GM19463 (cell line): ENCODE results near the gene MYL9.

Source experiments
- ATAC-seq: cut with Tn5 transposase; IDR thresholded peaks from one replicate; pipeline ENCODE4 v1.9.1; 2021; ENCODE audit warnings: mild to moderate bottlenecking, moderate library complexity; ENCODE audit not compliant: unreplicated experiment

Gene MYL9

DNA sequence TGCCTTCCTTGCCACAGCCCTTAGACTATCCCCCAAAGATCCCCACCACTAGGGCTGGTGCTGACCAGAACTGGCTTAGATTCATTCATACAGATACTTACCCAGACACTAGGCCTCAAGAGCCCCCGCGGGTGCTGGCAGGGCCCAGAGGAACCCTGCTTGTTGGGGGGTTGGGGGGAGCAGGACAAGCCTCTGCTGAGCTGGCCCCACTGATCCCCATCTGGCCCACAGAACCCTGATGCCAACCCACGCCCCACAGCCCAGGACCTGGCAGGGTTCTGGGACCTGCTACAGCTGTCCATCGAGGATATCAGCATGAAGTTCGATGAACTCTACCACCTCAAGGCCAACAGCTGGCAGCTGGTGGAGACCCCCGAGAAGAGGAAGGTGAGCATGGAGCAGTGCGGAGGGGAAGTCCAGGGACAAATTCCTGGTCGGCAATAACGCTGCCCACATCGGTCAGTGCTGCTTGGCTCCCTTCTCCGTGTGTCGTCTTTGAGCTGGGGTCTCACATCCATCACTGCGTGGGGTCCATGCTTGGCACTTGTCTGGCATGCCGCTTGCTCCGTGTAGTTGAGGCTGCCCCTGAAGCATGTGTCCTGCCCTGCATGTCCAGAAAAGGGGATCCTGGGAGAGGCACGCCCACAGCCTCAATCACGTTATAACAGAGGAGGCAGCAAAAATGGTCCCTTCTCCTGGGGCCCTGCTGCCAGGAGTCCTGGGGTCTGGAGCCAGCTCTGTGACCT lies 15.5 kb upstream of the MYL9 start:
- ATAC-seq, result no peak

DNA sequence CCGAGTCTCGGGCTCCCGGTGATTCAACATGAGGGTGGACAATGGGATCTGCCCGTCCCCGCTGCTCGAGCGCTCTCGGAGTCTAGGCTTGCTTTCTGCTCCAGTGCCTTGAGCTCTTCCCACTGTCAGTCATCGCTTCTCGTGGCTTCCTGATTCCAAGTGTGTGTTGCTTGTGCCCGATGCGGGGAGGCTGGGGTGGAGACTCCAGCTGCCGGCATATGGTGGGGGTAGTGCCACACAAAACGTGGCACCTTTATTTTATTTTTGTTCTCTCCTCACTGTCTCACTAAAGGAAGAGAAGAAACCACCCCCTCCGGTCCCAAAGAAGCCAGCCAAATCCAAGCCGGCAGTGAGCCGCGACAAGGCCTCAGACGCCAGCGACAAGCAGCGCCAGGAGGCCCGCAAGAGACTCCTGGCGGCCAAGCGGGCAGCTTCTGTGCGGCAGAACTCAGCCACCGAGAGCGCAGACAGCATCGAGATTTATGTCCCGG lies 14.8 kb upstream of the MYL9 start:
- no peak for ATAC-seq

DNA sequence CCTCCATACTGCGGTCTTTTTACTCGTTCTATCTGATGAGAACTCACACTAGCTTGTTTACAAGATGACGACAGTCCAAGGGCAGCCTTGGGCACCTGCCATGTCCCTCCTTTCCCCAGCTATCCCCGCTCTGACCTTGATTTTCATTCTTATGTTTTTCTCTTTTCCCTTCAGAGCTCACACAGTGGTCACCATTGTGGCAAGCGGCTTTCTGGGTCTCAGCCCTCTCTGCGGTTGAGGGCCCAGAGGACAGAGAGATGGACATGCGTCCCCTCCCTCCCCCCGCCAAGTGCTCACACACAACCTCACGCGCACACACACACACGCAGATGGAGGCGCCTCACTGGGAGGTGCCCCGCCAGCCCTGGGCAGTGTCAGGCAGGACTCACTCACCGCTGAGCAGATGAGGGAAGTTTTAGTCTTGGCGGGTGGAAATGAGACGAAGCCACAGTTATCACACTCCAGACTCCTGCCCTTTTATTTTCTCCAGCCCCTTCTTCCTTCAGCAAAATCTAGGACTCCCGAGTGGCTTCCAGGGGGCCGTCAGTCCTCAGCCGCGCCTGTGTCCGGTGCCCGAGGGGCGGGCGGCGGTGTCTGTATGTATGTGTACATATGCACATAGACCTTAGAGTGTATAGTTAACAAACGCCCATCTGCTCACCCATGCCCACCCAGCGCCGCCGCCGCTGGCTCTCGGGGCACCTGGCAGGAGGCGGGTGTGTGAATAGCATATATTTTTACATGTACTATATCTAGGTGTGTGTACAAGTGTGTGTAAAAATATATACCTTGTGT lies 13.8 kb upstream of the MYL9 start:
- ATAC-seq, result no peak

DNA sequence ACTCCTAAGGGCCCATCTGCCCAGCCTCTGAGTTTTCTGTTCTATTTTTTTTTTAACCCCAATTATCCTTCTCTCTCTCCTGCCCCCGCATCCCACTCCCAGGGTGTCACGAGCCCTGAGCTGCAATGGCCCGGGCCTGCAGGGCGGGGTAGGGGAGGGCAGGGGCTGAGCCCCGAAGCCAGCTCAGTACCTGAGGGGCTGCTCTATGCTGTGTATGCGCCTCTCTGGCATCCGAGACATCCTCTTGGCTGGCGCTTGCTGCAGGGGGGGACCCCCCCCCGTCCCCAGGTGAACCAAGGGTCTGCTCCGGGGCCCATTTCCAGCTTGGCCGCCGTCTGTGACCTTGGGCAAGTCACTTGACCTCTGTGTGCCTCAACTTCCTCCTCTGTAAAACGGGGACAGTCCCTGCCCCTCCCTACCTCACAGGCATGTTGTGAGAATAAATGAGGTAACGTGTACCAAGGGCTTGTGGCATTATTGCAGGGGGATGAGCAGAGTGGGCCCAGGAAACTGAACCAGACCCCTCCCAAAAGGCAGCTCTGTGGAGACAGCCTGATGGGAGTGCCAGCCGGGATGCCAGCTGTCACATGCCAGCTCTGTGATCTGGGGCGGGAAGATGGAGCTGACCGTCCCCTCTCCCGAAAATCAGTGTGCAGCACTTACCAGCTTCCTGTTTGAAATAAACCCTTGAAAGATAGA lies 13.0 kb upstream of the MYL9 start:
- ATAC-seq, result no peak

DNA sequence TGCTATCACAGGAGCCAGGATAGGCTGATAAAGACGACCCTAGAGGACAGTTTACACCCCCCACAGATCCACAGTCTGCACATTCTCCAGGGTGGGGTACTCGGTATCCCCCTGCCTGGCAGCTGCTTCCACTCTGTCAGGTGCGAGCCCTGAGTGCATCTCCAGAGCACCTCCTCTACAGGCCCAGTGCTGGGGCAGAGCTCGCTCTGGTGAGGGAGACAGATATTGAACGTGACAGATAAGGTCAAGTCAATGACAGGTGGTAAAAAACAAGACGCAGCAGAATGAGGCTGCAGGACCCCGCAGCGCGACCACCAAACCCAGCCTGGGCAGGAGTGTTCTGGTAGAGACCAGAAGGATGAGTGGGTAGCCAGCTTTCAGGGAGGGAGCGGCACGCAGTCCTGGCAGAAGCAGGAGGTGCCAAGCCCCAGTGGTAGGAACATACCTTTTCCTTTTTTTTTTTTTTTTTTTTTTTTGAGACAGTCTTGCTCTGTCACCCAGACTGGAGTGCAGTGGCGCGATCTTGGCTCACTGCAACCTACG lies 12.4 kb upstream of the MYL9 start:
- no peak for ATAC-seq

DNA sequence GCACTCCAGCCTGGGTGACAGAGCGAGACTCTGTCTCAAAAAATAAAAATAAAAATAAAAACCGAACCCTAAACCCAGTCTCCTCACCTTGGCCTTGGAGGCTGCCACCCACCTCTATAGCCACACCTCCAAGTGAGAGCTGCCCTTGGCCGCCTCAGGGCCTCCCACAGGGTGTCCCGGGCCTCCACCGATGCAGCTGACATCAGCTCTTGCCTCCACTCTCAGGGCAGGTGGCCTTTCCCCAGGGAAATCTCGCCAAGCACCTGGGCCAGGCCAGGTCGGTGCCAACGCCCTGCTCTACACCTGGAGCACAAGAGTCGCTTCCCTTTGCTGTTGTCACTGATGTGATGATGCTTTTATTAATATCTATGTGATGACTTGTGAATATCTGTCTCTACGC lies 8.9 kb upstream of the MYL9 start:
- ATAC-seq, result no peak

DNA sequence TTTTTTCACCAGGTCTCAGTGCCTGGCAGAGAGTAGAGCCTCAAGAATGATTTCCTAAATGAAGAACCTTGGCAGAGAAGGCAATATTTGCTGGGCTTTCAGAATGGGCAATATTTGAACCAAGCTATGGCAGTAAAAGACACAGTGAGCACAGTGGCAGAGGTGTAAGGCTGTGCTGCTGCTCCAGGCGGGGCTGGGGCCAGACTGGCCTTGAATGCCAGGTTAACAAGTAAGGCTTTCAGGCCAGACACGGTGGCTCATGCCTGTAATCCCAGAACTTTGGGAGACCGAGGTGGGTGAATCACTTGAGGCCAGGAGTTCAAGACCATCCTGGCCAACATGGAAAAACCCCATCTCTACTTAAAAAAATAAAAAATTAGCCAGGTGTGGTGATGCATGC lies 8.5 kb upstream of the MYL9 start:
- ATAC-seq, result no peak

DNA sequence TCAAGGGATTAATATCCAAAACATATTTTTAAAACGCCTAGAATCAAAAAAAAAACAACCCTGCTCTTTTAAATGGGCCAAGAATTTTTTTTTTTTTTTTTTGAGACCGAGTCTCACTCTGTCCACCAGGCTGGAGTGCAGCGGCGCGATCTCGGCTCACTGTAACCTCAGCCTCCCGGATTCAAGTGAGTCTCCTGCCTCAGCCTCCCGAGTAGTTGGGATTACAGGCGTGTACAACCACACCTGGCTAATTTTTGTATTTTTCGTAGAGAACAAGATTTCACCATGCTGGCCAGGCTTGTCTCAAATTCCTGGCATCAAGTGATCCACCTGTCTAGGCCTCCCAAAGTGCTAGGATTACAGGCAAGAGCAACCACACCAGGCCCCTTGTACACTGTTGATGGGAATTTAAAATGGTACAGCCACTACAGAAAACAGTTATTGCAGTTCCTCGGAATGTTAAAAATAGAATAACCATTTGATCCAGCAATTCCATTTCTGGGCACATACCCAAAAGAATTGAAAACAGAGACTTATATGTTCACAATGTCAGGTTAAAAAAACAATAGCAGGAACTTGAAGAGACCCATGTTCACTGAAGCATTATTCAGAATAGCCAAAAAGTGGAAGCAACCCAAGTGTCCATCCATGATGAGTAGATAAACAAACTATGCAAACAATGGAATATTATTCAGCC lies 3.1 kb upstream of the MYL9 start:
- no peak for ATAC-seq

DNA sequence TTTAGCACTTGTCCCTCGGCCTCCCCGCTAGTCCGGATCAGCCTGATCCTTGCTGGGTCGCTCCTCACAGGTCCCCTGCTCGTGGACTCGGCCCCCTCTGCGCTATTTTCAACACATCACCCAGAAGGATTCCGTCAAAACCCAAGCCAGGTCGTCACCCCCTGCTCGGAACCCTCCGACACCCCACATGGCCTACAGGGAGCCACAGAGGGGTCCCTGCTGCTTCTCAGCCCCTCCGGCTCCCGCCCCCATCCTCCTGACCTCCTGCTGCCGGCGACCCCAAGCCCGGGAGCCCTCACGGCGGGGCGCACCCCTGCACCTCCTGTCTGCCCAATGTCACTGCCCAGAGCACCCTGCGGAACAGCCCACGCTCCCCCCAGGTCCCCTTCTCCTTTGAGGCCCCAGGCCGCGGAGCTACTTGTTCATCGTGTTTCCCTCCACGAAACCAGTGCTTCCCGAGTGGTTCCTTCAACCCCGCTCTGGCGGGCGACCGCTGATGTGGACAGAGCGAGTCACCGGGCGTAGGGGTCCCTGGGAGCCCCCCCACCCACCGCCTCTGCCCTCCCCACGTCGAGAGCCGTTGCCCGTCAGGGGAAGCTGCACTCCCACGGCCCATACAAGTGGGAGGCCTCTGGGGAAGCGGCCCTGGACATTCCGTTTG lies 638 bp upstream of the MYL9 start:
- no peak for ATAC-seq

DNA sequence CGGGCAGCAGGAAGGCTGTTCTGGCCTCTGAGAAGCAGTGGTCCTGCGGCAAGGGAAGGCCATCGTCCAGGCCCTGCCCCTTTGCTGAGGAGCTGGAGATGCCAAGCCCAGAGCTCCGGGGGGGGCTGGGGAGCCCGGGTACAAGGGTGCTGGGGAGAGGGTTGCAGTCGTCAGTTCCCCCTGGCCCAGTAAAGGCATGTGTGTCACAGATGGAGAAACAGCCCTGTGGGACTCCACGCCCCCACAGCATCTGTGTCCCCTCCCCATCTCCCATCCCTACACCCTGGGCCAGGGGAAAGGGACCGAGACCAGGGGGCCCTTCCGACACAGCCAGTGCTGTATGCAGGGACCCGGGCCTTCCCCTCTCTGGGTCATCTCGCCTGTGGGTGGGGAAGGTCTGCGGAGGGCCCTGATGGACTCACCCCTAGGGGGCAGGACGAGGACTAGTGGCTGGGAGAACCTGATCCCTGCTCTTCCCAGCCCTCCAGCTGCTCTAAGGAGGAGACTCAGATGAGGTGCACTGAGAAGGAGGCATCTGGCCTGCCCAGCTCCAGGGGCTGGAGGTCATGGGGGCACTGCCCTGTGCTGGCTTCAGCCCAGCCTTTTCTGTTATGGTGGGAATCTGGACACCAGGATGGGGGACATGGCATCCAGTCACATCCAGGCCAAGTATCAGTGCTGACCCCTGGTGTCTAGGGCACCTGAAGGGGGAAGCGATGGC lies 609 bp downstream of the MYL9 start:
- no peak for ATAC-seq

DNA sequence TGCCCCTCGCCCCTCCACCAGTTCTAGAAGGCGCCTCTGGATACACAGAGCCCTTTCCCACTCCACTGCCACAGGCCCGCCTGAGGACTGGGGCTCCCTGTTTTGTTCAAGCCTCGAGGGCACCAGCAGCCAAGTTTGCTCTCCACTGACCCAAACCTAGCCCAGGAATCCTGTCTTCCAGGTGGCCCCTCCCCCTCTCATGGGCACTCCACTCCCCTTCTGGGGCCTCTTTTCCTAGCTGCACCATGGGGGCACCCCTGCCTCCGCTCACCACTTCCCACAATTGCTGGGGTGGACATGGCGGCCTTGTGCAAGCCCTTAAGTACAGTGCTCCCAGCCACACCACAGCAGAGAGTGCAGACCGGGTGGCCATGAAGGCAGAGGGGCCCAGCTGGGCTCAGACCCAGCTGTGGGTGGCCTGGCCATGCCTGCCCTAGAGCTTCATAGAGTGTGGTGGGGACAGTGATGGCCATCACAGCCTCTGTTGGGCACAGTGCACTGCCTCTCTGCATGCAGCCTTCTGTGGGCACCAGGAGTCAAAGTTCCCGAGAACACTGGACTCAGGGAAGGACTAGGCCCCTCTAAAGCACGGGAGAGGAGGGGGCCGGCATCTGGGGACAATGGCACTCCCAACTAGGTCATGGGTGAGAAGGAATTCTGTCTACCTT lies 1.3 kb downstream of the MYL9 start:
- ATAC-seq, result no peak

DNA sequence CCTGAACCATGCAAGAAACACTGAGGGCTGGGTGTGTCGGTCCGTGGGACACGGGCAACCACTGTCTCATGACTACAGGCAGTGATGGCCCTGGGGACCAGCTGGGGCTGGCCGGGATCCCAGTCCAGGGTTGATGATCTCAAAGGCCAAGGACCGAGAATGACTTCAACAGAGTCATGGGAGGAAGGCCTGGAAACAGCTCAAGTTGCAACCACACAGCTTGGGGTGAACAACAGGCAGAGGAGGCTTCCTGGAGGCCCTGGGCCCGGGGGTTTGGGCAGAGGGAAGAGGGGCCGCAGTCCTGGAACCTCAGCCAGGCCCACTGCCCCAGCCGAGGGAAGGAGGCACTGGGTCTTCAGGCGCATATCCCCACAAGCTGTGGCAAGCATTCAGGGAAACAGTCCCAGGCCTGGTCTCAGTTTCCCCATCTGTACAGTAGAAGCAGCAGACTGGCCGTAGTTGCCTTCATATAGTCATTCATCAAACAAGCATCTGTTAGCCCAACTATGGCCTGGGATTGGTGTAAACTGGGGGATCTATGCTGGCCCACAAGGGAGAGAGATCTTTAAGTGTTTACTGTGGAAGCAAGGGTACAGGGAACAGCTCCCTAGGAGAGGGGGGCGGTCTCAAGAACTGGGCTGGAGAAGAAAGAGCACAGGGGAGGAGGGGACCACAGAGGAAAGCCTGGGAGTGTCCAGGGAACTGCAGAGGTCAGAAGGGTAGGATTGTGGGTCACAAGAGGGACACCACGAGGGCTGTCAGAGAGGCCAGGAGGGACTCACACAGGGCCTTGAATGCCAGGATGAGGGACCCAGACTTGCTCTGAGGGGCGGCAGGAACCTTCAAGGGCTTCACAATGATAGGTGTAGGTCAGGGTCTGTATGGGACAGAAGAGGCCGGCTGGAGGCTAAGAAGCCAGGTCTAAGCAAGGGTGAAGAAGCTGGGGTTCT lies 2.1 kb downstream of the MYL9 start:
- no peak for ATAC-seq

DNA sequence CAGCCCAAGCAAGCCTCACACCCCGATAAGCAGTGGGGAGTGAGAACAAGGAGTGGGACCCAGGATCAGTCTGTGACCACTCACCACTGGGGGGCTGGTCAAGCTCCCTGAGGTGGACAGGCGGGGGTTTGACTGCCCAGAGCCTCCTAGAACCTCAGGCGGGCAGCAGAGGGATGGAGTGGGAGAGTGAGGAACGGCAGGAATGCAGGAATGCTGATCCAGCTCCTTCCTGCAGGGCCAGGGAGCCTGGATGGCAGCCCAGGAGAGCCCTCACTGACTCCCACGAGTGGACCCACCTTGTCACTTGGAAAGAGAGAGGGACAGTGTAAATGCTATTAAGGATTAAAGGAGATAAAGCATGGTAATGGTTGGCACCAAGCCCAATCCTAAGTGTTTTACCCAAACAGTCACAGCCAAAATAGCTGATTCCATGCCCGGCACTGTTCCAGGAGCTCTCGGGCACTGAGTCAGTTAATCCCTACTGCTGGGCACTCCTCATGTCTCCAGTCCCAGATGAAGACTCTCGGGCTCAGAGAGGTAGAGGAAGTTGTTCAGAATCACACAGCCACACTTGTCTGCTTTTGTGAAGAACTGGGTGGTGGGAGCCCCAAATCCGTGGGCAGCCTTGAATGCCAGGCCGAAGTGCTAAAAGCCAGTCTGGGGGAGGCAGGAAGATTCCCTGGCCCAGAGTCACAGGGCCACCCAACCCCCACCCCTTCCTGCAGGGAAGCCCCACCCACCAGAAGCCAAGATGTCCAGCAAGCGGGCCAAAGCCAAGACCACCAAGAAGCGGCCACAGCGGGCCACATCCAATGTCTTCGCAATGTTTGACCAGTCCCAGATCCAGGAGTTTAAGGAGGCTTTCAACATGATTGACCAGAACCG lies 3.1 kb downstream of the MYL9 start:
- no peak for ATAC-seq

DNA sequence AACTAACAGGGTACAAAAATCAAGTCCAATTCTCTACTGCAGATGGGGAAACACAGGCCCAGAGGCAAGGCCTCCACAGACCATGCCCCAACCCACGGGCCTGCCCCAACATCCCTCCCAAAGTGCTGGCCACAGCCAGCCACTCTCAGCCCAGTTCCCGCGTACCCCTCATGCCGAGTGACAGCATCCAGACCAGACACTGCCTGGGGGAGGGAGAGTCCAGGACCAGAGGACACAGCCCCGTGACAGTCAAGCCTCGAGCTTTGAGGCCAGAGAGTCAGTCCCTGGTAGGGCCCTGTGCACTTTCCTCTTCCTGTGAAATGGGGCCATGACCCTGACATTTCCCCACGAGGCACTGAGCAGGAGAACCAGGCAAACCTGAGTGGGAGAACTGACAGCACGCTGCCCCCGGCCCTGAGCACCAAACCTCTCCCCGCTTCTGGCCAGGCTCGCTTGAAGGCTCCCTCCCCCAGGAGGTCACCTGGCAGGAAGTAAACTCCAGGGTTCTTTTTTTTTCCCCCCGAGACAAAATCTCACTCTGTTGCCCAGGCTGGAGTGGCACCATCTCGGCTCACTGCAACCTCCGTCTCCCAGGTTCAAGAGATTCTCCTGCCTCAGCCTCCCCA lies 4.9 kb downstream of the MYL9 start:
- ATAC-seq, result no peak

DNA sequence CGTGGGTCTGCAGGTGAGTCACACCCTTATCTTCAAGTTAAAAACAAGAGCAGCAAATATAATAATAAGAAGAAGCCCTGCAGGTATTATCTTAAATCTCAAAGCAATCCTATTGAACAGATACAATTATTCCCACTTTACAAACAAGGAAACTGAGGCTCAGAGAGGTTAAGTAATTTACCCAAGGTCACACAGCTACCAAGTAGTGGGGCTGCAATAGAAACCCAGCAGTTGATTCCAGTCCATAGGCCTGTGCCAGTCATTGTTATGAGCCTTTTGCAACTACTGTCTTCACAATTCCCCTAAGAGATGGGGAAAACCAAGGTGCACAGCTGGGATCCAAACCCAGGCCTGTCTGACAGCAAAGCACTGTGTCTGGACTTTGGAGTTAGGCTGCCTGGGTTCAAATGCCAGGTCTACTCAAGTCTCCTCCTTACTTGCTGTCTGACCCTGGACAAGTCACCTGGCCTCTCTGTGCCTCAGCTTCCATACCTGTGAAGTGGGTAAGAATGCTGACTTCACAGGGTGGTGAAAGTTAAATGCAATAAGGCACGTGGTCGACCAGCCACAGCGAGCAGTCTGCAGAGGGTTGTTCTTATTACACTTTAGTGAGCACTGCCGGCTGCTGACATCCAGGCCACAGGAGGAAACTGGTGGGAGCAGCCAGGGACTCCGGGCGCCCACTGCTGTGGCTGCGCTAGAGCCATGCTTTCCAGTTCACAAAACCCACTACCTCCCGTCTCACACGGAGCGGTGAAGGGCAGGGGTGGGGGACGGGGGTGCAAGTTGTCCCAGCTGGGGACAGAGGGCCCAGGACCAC lies 6.1 kb downstream of the MYL9 start:
- ATAC-seq, result no peak

DNA sequence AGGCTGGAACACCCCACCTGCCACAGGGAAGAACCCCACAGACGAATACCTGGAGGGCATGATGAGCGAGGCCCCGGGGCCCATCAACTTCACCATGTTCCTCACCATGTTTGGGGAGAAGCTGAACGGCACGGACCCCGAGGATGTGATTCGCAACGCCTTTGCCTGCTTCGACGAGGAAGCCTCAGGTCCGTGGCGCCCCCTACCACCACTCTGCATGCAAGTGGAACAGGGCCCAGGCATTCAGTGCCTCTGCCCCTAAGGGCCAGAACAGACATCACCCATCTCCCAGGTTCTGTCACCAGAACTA lies 6.6 kb downstream of the MYL9 start:
- no peak for ATAC-seq
